K562 (cell line): Measurements from ENCODE around the gene DMAC2L.

Source experiments
- NRF1 ChIP-seq, 2 experiments: fragments of 450-650 bp; IDR thresholded peaks in 1 of 2; conservative IDR thresholded peaks in 1 of 2; 2 replicates each; pipeline ENCODE4 v1.6.1; 2014; ENCODE audit warnings: mild to moderate bottlenecking in 2 of 2
- POLR2A ChIP-seq: fragments of 450-650 bp; conservative IDR thresholded peaks from 2 replicates; pipeline ENCODE4 v1.6.1; 2016
- POLR2AphosphoS2 ChIP-seq: IDR thresholded peaks from 2 replicates; pipeline ENCODE4 v1.6.1; 2012; ENCODE audit warnings: low read length, improper control_type of control experiment
- SIN3B ChIP-seq: fragments of 450-650 bp; IDR thresholded peaks from 2 replicates; pipeline ENCODE4 v1.6.1; 2017; ENCODE audit warnings: low read depth, mild to moderate bottlenecking, moderate library complexity
- SRF ChIP-seq, 2 experiments: fragments of 250-450, 450-650 bp in 1 of 2; sonication (Bioruptor Pico) in 1 of 2; sonication (generic) in 1 of 2; formaldehyde crosslinking; IDR thresholded peaks; 2 replicates each; pipeline versions ENCODE4 v1.5.0 to v1.5.1; 2020 to 2022; ENCODE audit warnings: mild to moderate bottlenecking in 1 of 2, missing genetic modification reagents in 1 of 2
- YY1 ChIP-seq, 3 experiments: IDR thresholded peaks; 2 replicates each; pipeline ENCODE4 v1.6.1; 2011; ENCODE audit warnings: low read length in 2 of 3, mild to moderate bottlenecking in 2 of 3, moderate library complexity in 2 of 3, borderline replicate concordance in 1 of 3, control low read depth in 1 of 3, low read depth in 1 of 3; ENCODE audit not compliant: insufficient read depth in 3 of 3, insufficient replicate concordance in 2 of 3, control insufficient read depth in 1 of 3, insufficient read length in 1 of 3; ENCODE audit errors: extremely low read depth in 1 of 3
- TF ChIP-seq, protein P1 (sequence below), 3 experiments: IDR thresholded peaks in 2 of 3; conservative IDR thresholded peaks in 1 of 3; 2 replicates each; pipeline ENCODE4 v1.5.1; 2011 to 2012; ENCODE audit warnings: low read length in 3 of 3, mild to moderate bottlenecking in 3 of 3, control low read depth in 2 of 3, improper control_type of control experiment in 1 of 3, inconsistent platforms in 1 of 3, low read depth in 1 of 3, mixed read lengths in 1 of 3, moderate library complexity in 1 of 3; ENCODE audit not compliant: insufficient read depth in 2 of 3

DNA sequence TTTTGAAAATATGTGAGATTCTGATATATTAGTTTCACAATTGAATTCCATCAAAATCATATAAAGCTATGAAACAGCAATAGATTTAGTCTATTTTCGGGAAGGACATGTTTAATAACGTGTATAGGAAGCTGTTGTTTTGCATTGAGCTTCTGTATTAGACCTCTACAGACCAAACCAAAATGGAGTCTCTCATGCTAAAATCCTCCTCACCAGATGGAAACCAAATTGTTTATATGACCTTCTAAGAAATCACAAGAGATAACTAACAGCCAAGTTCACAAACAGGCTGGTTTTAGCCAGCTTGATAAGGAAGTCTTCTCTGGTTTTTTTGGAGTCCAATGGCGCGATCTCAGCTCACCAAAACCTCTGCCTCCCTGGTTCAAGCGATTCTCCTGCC is 24.0 kb upstream of the DMAC2L start:
- TF ChIP-seq POLR2AphosphoS2 (no peak), NRF1 (conservative IDR thresholded peaks at IDR 0.05 in 1 of 2, IDR thresholded peaks at IDR 0.05 in 1 of 2) (no peak), POLR2A (no peak), YY1 (IDR thresholded peaks at IDR 0.05; ENCODE audit: borderline replicate concordance in 1 of 3, control insufficient read depth in 1 of 3, extremely low read depth in 1 of 3, insufficient read depth in 3 of 3, insufficient read length in 1 of 3, insufficient replicate concordance in 2 of 3, low read depth in 1 of 3, low read length in 2 of 3) (no peak), SIN3B (no peak), SRF (CRISPR knock-in tag; IDR thresholded peaks at IDR 0.05) (no peak)
- TF ChIP-seq, protein P1, sequence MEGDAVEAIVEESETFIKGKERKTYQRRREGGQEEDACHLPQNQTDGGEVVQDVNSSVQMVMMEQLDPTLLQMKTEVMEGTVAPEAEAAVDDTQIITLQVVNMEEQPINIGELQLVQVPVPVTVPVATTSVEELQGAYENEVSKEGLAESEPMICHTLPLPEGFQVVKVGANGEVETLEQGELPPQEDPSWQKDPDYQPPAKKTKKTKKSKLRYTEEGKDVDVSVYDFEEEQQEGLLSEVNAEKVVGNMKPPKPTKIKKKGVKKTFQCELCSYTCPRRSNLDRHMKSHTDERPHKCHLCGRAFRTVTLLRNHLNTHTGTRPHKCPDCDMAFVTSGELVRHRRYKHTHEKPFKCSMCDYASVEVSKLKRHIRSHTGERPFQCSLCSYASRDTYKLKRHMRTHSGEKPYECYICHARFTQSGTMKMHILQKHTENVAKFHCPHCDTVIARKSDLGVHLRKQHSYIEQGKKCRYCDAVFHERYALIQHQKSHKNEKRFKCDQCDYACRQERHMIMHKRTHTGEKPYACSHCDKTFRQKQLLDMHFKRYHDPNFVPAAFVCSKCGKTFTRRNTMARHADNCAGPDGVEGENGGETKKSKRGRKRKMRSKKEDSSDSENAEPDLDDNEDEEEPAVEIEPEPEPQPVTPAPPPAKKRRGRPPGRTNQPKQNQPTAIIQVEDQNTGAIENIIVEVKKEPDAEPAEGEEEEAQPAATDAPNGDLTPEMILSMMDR (IDR thresholded peaks at IDR 0.05 in 2 of 3, conservative IDR thresholded peaks at IDR 0.05 in 1 of 3; ENCODE audit: insufficient read depth in 2 of 3, low read depth in 1 of 3, low read length in 3 of 3), result no peak
